ENCODE data around the gene OAT.

DNA sequence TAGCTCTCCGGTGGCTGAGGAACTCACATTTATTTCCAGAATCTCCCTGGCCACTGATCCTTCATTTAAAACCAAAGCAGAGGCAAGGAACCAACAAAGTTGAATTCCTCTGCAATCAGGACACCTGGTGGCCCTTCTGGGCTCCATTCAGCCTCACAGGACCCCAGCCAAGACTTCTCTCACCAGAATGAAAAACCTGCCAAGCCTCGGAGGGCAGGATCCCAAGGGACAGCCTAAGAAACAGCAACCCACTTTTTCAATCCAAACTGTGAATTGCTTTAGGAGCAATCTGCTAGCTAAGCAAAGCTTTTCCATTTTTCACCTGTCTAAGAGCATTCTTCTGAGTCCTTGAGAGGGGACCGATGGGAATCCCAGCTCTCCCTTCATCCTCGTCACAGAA is 34.6 kb downstream of the OAT start:
- TF ChIP-seq POLR2AphosphoS5 (IDR thresholded peaks at IDR 0.05; ENCODE audit: low read depth) (no peak), GABPA (IDR thresholded peaks at IDR 0.05; ENCODE audit: low read depth) (no peak), SPI1 (IDR thresholded peaks at IDR 0.05; ENCODE audit: borderline replicate concordance, low read depth) (no peak)
- TF ChIP-seq, protein P1, sequence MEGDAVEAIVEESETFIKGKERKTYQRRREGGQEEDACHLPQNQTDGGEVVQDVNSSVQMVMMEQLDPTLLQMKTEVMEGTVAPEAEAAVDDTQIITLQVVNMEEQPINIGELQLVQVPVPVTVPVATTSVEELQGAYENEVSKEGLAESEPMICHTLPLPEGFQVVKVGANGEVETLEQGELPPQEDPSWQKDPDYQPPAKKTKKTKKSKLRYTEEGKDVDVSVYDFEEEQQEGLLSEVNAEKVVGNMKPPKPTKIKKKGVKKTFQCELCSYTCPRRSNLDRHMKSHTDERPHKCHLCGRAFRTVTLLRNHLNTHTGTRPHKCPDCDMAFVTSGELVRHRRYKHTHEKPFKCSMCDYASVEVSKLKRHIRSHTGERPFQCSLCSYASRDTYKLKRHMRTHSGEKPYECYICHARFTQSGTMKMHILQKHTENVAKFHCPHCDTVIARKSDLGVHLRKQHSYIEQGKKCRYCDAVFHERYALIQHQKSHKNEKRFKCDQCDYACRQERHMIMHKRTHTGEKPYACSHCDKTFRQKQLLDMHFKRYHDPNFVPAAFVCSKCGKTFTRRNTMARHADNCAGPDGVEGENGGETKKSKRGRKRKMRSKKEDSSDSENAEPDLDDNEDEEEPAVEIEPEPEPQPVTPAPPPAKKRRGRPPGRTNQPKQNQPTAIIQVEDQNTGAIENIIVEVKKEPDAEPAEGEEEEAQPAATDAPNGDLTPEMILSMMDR (IDR thresholded peaks at IDR 0.05; ENCODE audit: insufficient read depth, low read length), result no peak
- TF ChIP-seq, protein P2, sequence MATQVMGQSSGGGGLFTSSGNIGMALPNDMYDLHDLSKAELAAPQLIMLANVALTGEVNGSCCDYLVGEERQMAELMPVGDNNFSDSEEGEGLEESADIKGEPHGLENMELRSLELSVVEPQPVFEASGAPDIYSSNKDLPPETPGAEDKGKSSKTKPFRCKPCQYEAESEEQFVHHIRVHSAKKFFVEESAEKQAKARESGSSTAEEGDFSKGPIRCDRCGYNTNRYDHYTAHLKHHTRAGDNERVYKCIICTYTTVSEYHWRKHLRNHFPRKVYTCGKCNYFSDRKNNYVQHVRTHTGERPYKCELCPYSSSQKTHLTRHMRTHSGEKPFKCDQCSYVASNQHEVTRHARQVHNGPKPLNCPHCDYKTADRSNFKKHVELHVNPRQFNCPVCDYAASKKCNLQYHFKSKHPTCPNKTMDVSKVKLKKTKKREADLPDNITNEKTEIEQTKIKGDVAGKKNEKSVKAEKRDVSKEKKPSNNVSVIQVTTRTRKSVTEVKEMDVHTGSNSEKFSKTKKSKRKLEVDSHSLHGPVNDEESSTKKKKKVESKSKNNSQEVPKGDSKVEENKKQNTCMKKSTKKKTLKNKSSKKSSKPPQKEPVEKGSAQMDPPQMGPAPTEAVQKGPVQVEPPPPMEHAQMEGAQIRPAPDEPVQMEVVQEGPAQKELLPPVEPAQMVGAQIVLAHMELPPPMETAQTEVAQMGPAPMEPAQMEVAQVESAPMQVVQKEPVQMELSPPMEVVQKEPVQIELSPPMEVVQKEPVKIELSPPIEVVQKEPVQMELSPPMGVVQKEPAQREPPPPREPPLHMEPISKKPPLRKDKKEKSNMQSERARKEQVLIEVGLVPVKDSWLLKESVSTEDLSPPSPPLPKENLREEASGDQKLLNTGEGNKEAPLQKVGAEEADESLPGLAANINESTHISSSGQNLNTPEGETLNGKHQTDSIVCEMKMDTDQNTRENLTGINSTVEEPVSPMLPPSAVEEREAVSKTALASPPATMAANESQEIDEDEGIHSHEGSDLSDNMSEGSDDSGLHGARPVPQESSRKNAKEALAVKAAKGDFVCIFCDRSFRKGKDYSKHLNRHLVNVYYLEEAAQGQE (IDR thresholded peaks at IDR 0.05; ENCODE audit: insufficient replicate concordance, low read depth), result no peak
